Measurements from ENCODE around the gene RASGRF1. TPM values are rescaled to one million over a fixed set of nuclear protein-coding genes. Genes with fewer than 3 reads are reported as not detected.
A peak's percentile ranks its signal among the peaks of the same experiment; 100 is the strongest.

The RASGRF1 gene
- total and polyA plus RNA-seq, 8 donors: 0.10 to 3.8 (median 1.2) TPM; not detected in 4

DNA sequence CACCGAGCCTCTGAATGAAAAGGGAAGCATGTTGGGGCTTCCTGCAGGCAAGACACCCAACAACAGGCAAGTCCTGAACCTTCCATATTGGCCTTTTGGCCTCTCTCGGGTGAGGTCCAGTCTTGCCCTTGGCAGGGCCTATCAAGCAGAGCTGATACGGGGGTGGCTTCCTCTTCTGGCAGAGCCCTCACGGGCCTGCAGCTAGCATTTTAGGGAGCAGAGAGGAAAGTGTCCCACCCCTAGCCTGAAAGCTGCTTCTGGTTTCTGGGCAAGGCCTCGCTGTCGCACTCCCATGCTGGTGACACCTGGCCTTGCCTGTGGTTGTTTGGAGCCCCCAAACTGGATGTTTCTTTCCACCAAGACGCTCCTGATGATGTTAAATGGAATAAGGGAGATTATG is 113.9 kb downstream of the RASGRF1 start:
- peak overlapping the region in 2 of 5 donors; percentile 9 to 11 for H3K27ac ChIP-seq
- intact Hi-C loops (cut with DNase I; ENCODE audit: low total_unique reads): loop anchor here (10.0 kb wide), 1 partner anchor 62 kb away; no protein-coding TSS in a partner anchor

DNA sequence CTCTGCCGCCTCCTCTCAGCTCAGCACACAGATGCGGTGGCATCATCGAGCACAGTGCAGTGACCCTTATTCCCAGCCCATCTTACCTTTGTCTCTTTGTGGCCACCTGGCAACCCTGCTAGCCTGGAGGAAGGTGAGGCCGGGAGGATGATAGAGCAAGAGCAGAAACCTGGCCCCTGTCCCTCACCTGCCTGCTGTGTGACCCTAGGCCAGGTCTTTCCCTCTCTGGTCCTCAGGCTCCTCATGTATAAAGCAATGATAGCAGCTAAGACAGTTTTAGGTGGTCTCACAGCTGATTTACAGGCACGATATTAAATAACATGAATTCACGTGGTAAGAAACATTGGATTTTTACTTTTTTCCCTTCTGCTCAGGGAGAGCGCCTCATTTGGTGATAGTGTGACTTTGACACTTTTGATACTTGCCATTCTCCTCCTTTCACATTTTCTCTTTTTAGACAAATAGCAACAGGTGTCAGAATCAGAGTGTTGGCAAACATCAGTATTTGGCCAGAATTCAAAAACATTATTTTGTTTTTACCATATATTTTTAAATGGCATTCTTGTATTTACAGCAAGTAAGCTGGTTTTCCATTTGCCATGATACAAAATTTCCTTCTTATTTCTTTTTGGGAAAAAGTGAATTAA is 116.2 kb downstream of the RASGRF1 start:
- intact Hi-C loops (cut with DNase I; ENCODE audit: low total_unique reads): loop anchor here (10.0 kb wide), 1 partner anchor 60 kb away; no protein-coding TSS in a partner anchor
- DNase-seq: no peak
- Histone ChIP-seq H3K9me3 (no peaks in the 10 kb centered on the region), H3K4me1 (peaks cover 0 to 25% (median 13%) of the 10 kb centered on the region in 4 donors), H3K27ac (no peak overlapping the region), H3K4me3 (no peak overlapping the region), H3K27me3 (no peaks in the 10 kb centered on the region), H3K36me3 (no peaks in the 10 kb centered on the region)
- no peak for TF ChIP-seq POLR2AphosphoS5 (IDR thresholded peaks at IDR 0.05)
- TF ChIP-seq, protein P1, sequence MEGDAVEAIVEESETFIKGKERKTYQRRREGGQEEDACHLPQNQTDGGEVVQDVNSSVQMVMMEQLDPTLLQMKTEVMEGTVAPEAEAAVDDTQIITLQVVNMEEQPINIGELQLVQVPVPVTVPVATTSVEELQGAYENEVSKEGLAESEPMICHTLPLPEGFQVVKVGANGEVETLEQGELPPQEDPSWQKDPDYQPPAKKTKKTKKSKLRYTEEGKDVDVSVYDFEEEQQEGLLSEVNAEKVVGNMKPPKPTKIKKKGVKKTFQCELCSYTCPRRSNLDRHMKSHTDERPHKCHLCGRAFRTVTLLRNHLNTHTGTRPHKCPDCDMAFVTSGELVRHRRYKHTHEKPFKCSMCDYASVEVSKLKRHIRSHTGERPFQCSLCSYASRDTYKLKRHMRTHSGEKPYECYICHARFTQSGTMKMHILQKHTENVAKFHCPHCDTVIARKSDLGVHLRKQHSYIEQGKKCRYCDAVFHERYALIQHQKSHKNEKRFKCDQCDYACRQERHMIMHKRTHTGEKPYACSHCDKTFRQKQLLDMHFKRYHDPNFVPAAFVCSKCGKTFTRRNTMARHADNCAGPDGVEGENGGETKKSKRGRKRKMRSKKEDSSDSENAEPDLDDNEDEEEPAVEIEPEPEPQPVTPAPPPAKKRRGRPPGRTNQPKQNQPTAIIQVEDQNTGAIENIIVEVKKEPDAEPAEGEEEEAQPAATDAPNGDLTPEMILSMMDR (IDR thresholded peaks at IDR 0.05): no peak
- TF ChIP-seq EP300 (IDR thresholded peaks at IDR 0.05): no peak
- no peak for TF ChIP-seq POLR2A (IDR thresholded peaks at IDR 0.05)
- whole genome bisulfite sequencing, 5 donors: 92 to 94% (median 93%) methylated on average over 7 of the region's 7 CpGs

More for the DNA sequence above, 113.9 kb downstream of the RASGRF1 start:
- no peak for DNase-seq
- TF ChIP-seq POLR2AphosphoS5 (IDR thresholded peaks at IDR 0.05) (no peak), POLR2A (IDR thresholded peaks at IDR 0.05) (no peak)
- Histone ChIP-seq H3K4me1 (peaks cover 0 to 15% (median 5%) of the 10 kb centered on the region in 4 donors), H3K27me3 (no peaks in the 10 kb centered on the region), H3K36me3 (no peaks in the 10 kb centered on the region), H3K9me3 (no peaks in the 10 kb centered on the region), H3K4me3 (no peak overlapping the region)
- 73 to 86% (median 86%) methylated on average over 3 to 7 of the region's 7 CpGs for WGBS, 5 donors

DNA sequence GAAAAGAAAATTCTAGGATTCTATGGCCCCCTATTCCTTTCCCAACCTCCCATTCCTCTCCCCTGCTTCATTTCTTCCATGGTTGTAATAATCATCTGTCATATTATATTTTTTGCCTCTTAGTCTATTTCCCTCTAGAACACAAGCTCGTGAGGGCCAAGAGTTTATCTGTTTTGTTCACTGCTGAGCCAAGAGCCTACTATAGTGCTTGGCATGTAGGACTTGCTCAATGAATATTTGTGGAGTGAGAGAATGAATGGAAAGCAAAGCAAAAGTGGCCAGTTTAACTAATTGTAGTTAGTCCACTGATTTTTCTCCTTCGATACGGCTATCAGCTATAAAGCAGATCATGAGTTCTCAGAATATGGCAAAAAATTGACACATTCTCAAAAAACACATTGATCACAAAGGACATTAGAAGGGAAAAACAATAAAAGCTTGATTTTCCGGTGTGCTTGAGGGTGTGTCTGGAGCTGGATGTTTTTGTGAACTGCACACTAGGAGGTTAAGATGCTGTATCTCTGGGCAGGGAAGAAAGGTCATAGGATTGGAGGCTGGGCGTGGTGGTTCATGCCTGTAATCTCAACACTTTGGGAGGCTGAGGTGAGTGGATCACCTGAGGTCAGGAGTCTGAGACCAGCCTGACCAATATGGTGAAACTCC is 120.8 kb downstream of the RASGRF1 start:
- Histone ChIP-seq H3K27me3 (no peaks in the 10 kb centered on the region), H3K36me3 (no peaks in the 10 kb centered on the region), H3K4me3 (no peak overlapping the region), H3K4me1 (peaks cover 0 to 39% (median 12%) of the 10 kb centered on the region in 4 donors), H3K9me3 (no peaks in the 10 kb centered on the region), H3K27ac (peak overlapping the region in 3 of 5 donors; percentile 33 to 52 (median 49))
- TF ChIP-seq EP300 (IDR thresholded peaks at IDR 0.05): no peak
- no peak for TF ChIP-seq POLR2AphosphoS5 (IDR thresholded peaks at IDR 0.05)
- TF ChIP-seq, protein P1 (IDR thresholded peaks at IDR 0.05): no peak
- no peak for TF ChIP-seq POLR2A (IDR thresholded peaks at IDR 0.05)
- intact Hi-C loops (cut with DNase I; ENCODE audit: low total_unique reads): loop anchor here (10.0 kb wide), 1 partner anchor 55 kb away; no protein-coding TSS in a partner anchor
- DNase-seq: peak in 1 of 2 donors; percentile 26
- 32 to 54% (median 50%) methylated on average over 5 of the region's 5 CpGs for WGBS, 5 donors

DNA sequence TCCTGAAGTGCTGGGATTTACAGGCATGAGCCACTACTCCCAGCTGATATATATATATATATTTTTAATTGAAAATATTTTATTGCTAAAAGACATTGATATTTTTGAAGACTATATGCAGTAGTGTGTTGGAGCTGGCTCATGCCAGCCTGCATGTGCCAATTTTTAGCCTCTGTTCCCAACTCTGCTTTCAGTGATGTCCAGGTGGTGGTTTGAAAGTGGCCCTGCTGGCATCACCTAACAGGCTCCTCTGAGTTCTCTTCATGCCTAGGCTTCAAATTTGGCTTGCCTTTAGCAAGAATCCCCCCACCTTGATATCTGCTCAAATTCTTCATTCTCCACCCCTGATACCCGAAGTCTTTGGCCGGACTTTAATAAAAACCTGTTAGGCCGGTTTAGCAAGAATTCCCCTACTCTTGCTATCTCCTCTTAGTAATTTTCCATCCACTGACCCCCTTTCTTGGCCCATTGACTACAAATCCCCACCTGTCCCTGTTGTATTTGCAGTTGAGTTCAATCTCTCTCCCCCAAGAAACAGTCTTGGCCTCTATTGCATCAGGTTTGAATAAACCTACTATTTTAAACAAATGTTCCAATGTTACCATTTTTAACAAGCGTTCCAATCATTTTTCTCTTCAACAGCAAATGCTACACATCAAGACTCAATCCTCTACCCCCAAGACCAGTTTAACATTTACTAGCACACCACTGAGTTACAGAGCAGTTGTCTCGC is 121.9 kb downstream of the RASGRF1 start:
- DNase-seq: peak; percentile 36 to 65
- H3K36me3 ChIP-seq: no peaks in the 10 kb centered on the region
- peak overlapping the region in 4 of 5 donors; percentile 5 to 52 (median 30) for H3K27ac ChIP-seq
- H3K4me1 ChIP-seq: peaks cover 0 to 39% (median 12%) of the 10 kb centered on the region in 4 donors
- no peak overlapping the region for H3K4me3 ChIP-seq
- intact Hi-C loops (cut with DNase I; ENCODE audit: low total_unique reads): no loop called here
- no peaks in the 10 kb centered on the region for H3K27me3 ChIP-seq
- TF ChIP-seq EP300 (IDR thresholded peaks at IDR 0.05) (no peak), POLR2A (IDR thresholded peaks at IDR 0.05) (no peak), POLR2AphosphoS5 (IDR thresholded peaks at IDR 0.05) (no peak)
- TF ChIP-seq, protein P1 (IDR thresholded peaks at IDR 0.05): no peak
- 50 to 83% (median 54%) methylated on average over 5 of the region's 5 CpGs for WGBS, 5 donors
- no peaks in the 10 kb centered on the region for H3K9me3 ChIP-seq
